ENCODE results near the gene UBE2D3. TPM values are rescaled to one million over a fixed set of nuclear protein-coding genes. Genes with fewer than 3 reads are reported as not detected.
"Not testable (repeated sequence)": the region's sequence is repeated elsewhere in the genome, so short reads cannot be mapped to it uniquely, and the experiment has no call there.

UBE2D3 gene
- total RNA-seq, 1 donor from 2014 or later, result 379 TPM

GRCh38 chr4:102868153-102868780, 40.9 kb upstream of the UBE2D3 start:
- intact Hi-C loops (cut with DNase I), result loop anchor here (1.0 to 2.0 kb wide), 4 partner anchors 151 to 523 kb away; partner anchors contain the start of genes NFKB1, SLC39A8 and SLC9B1
- H3K4me1 ChIP-seq, result peaks cover 6 to 16% of the 10 kb centered on the region in 2 donors
- no peak for DNase-seq (ENCODE audit: low spot score in 2 of 2)

GRCh38 chr4:102867278-102868152, 40.2 kb upstream of the UBE2D3 start:
- no peak for TF ChIP-seq CTCF (IDR thresholded peaks at IDR 0.05)
- Histone ChIP-seq H3K36me3 (no peaks in the 10 kb centered on the region), H3K27ac (peak overlapping the region; percentile 96 to 98), H3K9me3 (no peaks in the 10 kb centered on the region), H3K4me3 (peak overlapping the region; percentile 76 to 86), H3K4me1 (peaks cover 6 to 16% of the 10 kb centered on the region in 2 donors), H3K27me3 (no peaks in the 10 kb centered on the region)
- no peak for DNase-seq (ENCODE audit: low spot score in 2 of 2)
- intact Hi-C loops (cut with DNase I), result loop anchor here (1.0 to 2.0 kb wide), 5 partner anchors 107 to 523 kb away; partner anchors contain the start of genes MANBA, NFKB1, SLC39A8 and SLC9B1

More at GRCh38 chr4:102868153-102868780, 40.9 kb upstream of the UBE2D3 start:
- H3K9me3 ChIP-seq, result no peaks in the 10 kb centered on the region
- peak overlapping the region; percentile 76 to 86 for H3K4me3 ChIP-seq
- TF ChIP-seq CTCF (IDR thresholded peaks at IDR 0.05), result no peak
- no peaks in the 10 kb centered on the region for H3K36me3 ChIP-seq
- H3K27ac ChIP-seq, result peak overlapping the region; percentile 96 to 98
- H3K27me3 ChIP-seq, result no peaks in the 10 kb centered on the region

GRCh38 chr4:102865327-102865726, 38.0 kb upstream of the UBE2D3 start:
- H3K27ac ChIP-seq; H3K36me3 ChIP-seq; DNase-seq (ENCODE audit: low spot score in 2 of 2); H3K27me3 ChIP-seq; H3K9me3 ChIP-seq; H3K4me3 ChIP-seq; intact Hi-C loops (cut with DNase I): not testable (repeated sequence)
- H3K4me1 ChIP-seq, result peaks cover 6 to 10% of the 10 kb centered on the region in 2 donors

- no peak overlapping the region for H3K4me3 ChIP-seq
- peaks cover 0 to 22% of the 10 kb centered on the region in 2 donors for H3K9me3 ChIP-seq
- DNase-seq (ENCODE audit: low spot score in 2 of 2), result no peak
- no peak for TF ChIP-seq CTCF (IDR thresholded peaks at IDR 0.05)
- H3K36me3 ChIP-seq, result no peaks in the 10 kb centered on the region
- intact Hi-C loops (cut with DNase I), result no loop called here
- no peaks in the 10 kb centered on the region for H3K27me3 ChIP-seq
- H3K4me1 ChIP-seq, result peaks cover 3% of the 10 kb centered on the region in 2 donors
- no peak overlapping the region for H3K27ac ChIP-seq
These were observed 35.4 kb upstream of the UBE2D3 start for GRCh38 chr4:102862747-102863146.

GRCh38 chr4:102862016-102862415, 34.7 kb upstream of the UBE2D3 start:
- Histone ChIP-seq H3K4me1 (no peaks in the 10 kb centered on the region), H3K4me3 (no peak overlapping the region), H3K9me3 (peaks cover 0 to 22% of the 10 kb centered on the region in 2 donors), H3K36me3 (no peaks in the 10 kb centered on the region), H3K27ac (no peak overlapping the region), H3K27me3 (no peaks in the 10 kb centered on the region)
- DNase-seq (ENCODE audit: low spot score in 2 of 2), result no peak
- intact Hi-C loops (cut with DNase I), result no loop called here
- no peak for TF ChIP-seq CTCF (IDR thresholded peaks at IDR 0.05)

Measured in ascending aorta (tissue), 2 donors.